ENCODE data around the gene BROX.
"Not testable (repeated sequence)": the region's sequence is repeated elsewhere in the genome, so short reads cannot be mapped to it uniquely, and the experiment has no call there.

The BROX gene

DNA sequence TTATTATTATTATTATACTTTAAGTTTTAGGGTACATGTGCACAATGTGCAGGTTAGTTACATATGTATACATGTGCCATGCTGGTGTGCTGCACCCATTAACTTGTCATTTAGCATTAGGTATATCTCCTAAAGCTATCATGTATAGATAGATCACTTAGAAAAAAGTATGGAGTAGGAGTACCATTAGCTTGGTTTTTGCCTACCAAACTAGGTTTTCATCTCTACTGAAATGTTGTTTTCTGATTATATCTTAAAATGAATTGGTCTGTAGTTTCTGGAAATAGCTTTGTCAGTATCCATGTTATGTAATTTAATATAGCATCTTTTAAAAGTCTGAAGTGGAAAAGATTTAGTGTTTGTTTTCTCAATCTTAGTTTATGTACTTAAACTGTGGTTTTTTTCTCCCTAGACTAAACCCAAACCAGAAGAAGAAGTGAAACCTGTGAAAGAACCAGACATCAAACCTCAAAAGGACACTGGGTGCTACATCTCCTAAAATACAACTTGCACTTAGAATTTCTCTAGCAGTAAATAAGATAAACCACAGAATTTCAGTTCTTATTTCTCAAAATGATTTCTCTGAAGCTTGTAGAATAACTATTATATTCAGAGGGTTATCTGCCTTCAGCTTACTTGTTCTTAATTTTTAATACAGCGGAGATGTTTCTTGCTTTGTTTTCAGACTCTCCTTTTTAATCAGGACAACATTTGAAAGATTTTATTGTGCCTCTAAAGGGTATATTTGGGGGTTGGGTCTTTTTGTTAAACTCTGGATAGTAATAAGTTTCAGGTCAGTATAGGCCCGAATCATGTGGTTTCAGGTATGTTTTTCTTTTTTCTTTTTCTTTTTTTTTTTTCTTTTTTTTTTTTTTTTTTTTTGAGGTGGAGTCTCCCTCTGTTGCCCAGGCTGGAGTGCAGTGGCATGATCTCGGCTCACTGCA is 20.1 kb downstream of the BROX start:
- no peak for DNase-seq (ENCODE audit: low spot score)

GRCh38 chr1:222734740-222735139 is 22.4 kb downstream of the BROX start:
- DNase-seq (ENCODE audit: low spot score) = no peak

GRCh38 chr1:222736470-222736869 is 24.1 kb downstream of the BROX start:
- no peak for DNase-seq (ENCODE audit: low spot score)

DNA sequence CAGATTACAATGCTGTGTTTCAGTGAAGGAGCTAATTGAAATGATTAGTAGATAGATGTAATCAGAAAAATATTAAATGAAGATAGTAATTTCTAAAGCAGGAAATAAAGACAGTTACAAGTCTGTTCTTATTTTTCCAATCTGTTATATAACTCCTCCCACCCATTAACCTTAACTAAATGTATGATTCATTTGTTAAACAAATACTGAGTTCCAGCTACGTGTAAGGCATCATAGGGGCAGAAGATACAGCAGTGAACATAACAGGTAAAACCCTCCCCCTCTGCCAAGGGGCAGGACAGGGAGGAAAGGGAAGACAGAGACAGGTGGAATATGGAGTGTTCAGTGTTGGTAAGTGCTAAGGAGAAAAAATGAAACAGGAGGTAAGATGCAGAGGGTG is 24.6 kb downstream of the BROX start, which contains the start of gene FAM177B:
TSS of gene FAM177B (plus strand) at position 231 of the 400 bp plus-strand sequence. CDS start 9,344 bp downstream, outside the sequence.
- no peak for DNase-seq (ENCODE audit: low spot score)

- DNase-seq (ENCODE audit: low spot score) = no peak
Measured at GRCh38 chr1:222739465-222739864, 27.1 kb downstream of the BROX start.

DNA sequence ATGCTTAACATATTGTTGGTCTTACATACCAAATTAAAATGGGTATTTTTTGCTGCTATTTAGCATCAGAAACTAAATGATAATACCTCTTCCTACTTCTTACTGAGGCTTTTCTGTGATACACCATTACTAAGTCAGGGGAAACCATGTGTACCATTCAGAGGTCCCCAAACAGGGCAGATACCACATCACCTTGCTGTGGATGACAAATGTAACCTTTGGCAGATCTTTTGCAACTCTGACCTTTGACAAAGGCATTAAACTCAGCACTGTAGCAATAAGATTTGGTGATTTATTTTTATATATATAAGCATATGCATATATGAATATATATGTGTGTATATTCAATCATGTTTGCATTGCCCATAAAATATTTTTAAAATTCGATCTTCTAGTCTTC is 27.6 kb downstream of the BROX start:
- DNase-seq (ENCODE audit: low spot score) = no peak

DNA sequence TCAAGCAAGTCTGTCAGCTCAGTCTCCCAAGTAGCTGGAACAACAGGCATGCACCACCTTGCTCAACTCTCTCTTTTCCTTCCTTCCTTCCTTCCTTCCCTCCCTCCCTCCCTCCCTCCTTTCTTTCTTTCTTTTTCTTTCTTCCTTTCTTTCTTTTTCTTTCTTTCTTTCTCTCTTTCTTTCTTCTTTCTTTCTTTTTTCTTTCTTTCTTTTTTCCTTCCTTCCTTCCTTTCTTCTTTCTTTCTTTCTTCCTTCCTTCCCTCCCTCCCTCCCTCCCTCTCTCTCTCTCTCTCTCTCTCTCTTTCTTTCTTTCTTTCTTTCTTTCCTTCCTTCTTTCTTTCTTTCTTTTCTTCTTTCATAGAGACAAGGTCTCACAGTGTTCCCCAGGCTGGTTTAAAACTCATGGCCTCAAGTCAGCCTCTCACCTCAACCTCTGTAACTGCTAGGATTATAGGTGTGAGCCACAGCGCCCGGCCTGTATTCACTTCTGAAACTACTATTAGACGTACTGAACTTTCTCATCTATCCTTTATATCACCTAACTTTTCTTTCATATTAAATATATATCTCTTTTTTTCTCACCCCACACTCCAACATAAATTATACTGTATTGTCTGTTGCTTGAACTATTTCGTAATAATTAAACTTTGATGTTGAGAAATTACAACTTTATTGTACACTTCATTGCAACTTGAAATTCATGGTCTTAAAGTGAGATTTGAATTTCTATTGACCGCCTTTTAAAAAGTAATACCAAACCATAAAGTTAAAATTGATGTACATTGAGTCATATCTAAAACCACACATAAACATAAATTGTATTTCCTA is 29.5 kb downstream of the BROX start:
- not testable (repeated sequence) for DNase-seq (ENCODE audit: low spot score)

DNA sequence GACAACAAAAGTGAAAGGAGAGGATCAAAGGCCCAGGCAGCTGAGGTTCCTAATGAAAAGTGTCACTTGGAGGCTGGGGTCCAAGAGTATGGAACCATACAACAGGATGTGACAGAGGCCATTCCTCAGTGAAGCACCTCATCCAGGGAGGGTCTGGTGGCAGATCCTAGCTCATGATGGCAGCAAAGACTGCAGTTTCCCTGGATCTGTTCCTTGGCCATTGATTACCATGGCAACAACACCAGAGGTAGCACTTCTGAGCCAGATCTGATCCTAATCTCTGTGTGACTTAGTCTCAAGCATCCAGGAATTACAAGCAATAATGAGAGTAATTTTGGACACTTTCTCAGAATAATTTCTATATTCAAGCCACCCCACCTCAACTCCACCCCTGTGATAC is 37.6 kb downstream of the BROX start:
- DNase-seq (ENCODE audit: low spot score) = no peak

DNA sequence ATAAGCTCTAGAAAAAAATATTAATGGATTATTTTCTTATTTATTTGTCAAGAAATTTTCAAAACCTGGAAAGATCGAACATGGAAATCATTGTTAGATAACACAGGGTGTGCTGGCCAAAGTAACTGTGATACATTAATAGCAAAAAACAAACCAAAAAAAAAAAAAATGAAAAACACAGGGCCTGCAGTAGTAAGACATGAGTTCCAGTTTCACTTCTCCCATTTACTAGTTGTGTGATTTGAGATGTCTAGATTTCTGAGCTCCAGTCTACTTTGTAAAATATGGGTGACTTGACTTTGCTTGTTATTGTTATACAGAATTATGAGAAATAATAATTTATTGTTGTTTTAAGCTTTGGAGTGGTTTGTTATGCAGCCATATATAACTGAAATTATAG is 38.3 kb downstream of the BROX start:
- no peak for DNase-seq (ENCODE audit: low spot score)

GRCh38 chr1:222751255-222751654 is 38.9 kb downstream of the BROX start:
- DNase-seq (ENCODE audit: low spot score) = no peak

GRCh38 chr1:222754366-222755139 is 42.2 kb downstream of the BROX start:
- no peak for DNase-seq (ENCODE audit: low spot score)

DNA sequence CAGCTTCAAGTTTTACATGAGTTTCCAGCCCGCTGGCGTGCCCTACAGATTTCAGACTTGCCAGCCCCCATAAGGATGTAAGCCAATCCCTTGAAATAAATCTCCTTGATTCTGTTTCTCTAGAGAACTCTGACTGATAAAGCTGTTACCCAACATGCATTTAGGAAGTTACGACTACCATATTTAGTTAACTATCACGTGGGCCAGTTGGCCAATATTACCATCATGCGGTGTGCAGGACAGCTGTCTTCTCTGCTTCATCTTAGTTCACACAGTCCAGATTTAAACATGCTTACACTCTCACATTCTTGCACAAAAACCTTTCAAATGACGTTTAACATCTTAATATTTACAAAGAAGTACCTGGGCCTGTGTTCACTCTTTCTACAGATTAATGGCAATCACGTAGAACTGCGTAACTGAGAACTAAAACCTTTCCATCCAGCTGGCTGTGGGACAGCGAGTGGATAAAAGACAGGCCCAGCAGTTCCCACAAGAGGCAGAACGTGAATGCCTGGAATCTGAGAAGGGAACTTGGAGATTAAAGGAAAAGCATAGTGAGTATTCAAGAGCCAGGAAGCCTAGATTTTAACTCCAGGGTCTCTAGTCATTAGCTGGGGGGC is 45.4 kb downstream of the BROX start:
- no peak for DNase-seq (ENCODE audit: low spot score)

DNA sequence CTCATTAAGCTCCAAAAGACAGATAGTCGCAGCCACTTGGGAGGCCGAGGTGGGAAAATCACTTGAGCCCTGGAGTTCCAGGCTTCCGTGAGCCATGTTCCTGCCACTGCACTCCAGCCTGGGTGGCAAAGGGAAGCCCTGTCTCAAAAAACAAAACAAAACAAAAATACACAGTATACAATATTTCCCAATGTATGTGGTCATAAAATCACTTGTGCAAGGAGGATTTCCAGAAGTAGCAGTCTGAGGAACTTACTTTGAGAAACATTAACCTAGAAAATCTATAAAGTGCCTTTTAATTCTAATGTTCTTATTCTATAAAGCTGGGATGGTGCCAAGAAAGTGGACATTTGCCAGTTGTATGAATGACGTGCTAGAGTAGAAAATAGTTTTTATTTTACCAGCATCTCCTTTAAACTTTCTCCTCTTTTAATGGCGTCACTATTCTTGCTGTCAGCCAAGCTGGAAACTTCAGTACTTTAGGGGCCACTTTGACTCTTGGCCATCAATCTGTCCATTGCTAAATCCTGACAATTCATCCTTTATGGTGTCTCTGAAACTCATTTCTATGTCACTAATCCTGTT is 47.2 kb downstream of the BROX start:
- no peak for DNase-seq (ENCODE audit: low spot score)

DNA sequence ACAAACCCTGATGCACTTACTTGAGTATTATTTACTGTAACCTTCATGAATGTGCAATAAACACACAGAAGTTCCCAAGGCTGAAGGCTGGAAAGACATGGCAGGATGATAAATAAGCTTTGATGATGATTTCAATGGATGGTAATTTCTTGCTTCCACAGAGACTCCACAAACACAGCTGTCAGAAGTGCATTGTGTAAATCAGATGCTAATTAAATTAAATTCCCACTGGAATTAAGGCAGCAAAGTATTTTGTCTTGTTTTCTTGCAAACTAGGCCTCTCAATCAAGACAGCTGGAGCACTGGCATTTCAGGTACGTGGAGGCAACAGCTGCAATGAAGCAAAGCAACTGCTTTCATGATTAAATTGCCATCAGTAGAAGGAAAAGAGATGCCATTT is 48.7 kb downstream of the BROX start:
- DNase-seq (ENCODE audit: low spot score) = no peak

GRCh38 chr1:222762178-222762577 is 49.8 kb downstream of the BROX start:
- not testable (repeated sequence) for DNase-seq (ENCODE audit: low spot score)

GRCh38 chr1:222767152-222767571 is 54.8 kb downstream of the BROX start:
- no peak for DNase-seq (ENCODE audit: low spot score)

DNA sequence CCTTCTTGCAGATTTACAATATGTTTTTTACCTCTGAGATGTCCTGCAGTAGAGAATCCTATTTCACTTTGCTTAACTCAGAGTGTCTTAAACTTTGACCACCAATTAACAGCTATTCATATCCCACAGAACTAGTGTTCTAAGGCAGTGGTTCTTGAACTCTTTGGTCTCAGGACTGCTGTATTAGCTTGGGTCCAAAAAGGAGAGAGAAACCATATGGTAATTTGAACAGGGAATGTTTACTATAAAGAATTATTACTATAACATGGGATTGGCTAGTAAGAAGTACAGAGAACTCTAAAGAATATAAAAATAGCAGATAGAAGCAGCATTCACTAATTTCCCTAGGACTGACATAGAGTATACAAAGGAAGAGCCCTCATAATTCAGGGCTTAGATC is 56.2 kb downstream of the BROX start:
- DNase-seq (ENCODE audit: low spot score) = no peak

- DNase-seq (ENCODE audit: low spot score) = peak; percentile 21
Measured at GRCh38 chr1:222769181-222769580, 56.8 kb downstream of the BROX start.

GRCh38 chr1:222769971-222770620 is 57.7 kb downstream of the BROX start:
- no peak for DNase-seq (ENCODE audit: low spot score)

DNA sequence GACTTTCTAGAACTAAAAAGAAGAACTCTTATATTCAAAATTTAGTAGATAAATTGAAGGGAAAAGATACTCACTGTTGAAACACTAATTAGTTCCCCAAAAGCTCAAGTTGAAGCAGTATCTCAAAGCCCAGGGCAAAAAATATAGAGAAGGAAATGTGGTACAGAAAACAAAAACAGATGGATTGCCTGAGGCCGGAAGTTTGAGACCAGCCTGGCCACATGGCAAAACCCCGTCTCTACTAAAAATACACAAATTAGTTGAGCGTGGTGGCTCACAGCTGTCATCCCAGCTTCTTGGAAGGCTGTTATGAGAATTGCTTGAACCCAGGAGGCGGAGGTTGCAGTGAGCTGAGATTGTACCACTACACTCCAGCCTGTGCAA is 60.6 kb downstream of the BROX start:
- DNase-seq (ENCODE audit: low spot score) = no peak

- no peak for DNase-seq (ENCODE audit: low spot score)
Measured at GRCh38 chr1:222777463-222777862, 65.1 kb downstream of the BROX start.

Data from hematopoietic multipotent progenitor cell treated with erythropoietin and hydrocortisone succinate and interleukin-3 and kit ligand, for 15 days (in vitro differentiated cells).